Measurements from ENCODE around the gene CTNND2. TPM values are rescaled to one million over a fixed set of nuclear protein-coding genes. Genes with fewer than 3 reads are reported as not detected.

The CTNND2 gene
- total RNA-seq, 2 experiments from 2014 or later: not detected

DNA sequence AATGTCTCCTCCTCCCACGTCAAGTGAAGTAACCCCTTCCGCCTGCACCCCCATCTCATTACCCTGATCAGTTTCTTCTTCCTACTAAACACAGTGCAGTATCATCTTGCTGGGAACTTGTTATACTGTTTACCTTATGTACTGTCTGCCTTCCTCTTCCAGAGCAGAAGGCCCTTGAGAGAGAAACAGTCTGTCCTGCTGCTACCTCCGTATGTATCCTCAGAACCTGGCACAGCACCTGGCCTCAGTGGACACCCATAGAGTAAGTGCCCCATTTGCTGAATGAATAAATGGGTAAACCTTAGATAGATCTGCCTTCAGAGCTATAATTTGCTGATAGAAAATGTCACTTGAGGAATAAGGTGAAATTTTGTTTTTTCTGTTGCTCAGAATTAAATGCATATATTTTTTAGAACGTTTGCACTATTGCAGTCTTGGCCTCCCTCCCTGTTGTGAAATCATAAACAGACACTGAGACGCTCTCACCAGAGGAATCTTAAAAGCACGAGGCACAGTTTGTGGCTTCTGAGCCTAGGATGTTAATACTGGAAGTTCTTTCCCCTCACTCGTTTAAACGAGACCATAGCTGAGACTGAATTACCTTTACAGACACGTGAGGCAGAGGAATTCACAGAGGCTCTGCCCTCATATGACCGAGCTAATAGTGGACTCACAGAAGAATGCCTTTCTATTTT is 920.1 kb downstream of the CTNND2 start:
- no peak overlapping the region for H3K27ac Mint-ChIP-seq
- CTCF ChIA-PET: no interaction called here

DNA sequence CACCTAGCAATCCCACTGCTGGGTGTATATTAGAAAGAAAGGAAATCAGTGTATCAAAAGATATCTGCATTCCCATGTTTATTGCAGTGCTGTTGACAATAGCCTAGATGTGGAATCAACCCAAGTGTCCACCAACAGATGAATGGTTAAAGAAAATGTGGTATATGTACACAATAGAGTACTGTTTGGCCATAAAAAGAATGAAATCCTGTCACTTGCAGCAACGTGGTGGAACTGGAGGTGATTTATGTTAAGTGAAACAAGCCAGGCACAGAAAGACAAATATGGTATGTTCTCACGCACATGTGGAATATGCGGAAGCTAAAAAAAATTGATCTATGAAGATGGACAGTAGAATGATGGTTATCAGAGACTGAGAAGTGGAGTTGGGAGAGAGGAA is 921.6 kb downstream of the CTNND2 start:
- ChIA-PET POLR2A (no interaction called here), CTCF (no interaction called here)
- Mint-ChIP-seq H3K27ac (no peak overlapping the region), H3K4me1 (no peaks in the 10 kb centered on the region), H3K4me3 (no peak overlapping the region), H3K27me3 (no peaks in the 10 kb centered on the region), H3K9me3 (no peaks in the 10 kb centered on the region), H3K36me3 (ENCODE audit: low read depth) (no peaks in the 10 kb centered on the region)
- DNase-seq: no peak

More for the DNA sequence above, 920.1 kb downstream of the CTNND2 start:
- POLR2A ChIA-PET: no interaction called here
- no peak for DNase-seq
- Mint-ChIP-seq H3K4me1 (peaks cover 7% of the 10 kb centered on the region), H3K9me3 (no peaks in the 10 kb centered on the region), H3K27me3 (no peaks in the 10 kb centered on the region), H3K4me3 (no peak overlapping the region), H3K36me3 (ENCODE audit: low read depth) (no peaks in the 10 kb centered on the region)

DNA sequence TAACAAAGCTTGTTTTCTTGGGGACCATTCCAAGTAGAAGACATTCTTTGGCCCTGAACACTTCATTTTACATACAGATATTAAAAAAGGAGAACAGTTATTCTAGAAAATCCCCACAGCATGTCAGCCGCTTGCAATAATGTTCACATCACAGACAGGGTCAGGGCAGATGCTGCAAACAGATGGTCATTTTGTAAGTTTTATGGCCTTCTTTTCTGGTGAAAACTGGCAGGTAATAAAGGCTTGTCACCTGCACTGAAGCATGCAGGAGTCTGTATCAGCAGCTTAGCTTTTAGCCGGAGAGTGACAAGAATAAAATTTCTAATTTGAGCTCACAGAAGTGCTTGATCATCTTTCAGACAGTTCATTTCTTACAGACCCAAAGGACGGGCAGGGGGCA is 922.3 kb downstream of the CTNND2 start:
- Mint-ChIP-seq H3K9me3 (no peaks in the 10 kb centered on the region), H3K4me3 (no peak overlapping the region), H3K27me3 (no peaks in the 10 kb centered on the region), H3K27ac (no peak overlapping the region), H3K4me1 (no peaks in the 10 kb centered on the region), H3K36me3 (ENCODE audit: low read depth) (no peaks in the 10 kb centered on the region)
- POLR2A ChIA-PET: no interaction called here
- no peak for DNase-seq
- CTCF ChIA-PET: no interaction called here

GRCh38 chr5:10977011-10977410 is 927.2 kb downstream of the CTNND2 start:
- POLR2A ChIA-PET: no interaction called here
- no peak overlapping the region for H3K4me3 Mint-ChIP-seq

GRCh38 chr5:10975945-10976344 is 928.3 kb downstream of the CTNND2 start:
- Mint-ChIP-seq H3K36me3 (ENCODE audit: low read depth) (no peaks in the 10 kb centered on the region), H3K27ac (no peak overlapping the region), H3K9me3 (no peaks in the 10 kb centered on the region), H3K4me1 (no peaks in the 10 kb centered on the region), H3K27me3 (no peaks in the 10 kb centered on the region), H3K4me3 (no peak overlapping the region)
- ChIA-PET POLR2A (no interaction called here), CTCF (interaction anchor here (0.9 to 1.1 kb wide), 2 partner anchors 12 kb away, joined by 3 to 4 read pairs; no protein-coding TSS in a partner anchor)
- DNase-seq: no peak

More at GRCh38 chr5:10977011-10977410, 927.2 kb downstream of the CTNND2 start:
- no peaks in the 10 kb centered on the region for H3K4me1 Mint-ChIP-seq
- H3K27ac Mint-ChIP-seq: no peak overlapping the region
- H3K27me3 Mint-ChIP-seq: no peaks in the 10 kb centered on the region
- no peaks in the 10 kb centered on the region for H3K36me3 Mint-ChIP-seq (ENCODE audit: low read depth)
- CTCF ChIA-PET: interaction anchor here (1.1 kb wide), 1 partner anchor 11 kb away, joined by 4 read pairs; no protein-coding TSS in a partner anchor
- H3K9me3 Mint-ChIP-seq: no peaks in the 10 kb centered on the region
- no peak for DNase-seq

GRCh38 chr5:10974850-10975249 is 929.4 kb downstream of the CTNND2 start:
- Mint-ChIP-seq H3K9me3 (no peaks in the 10 kb centered on the region), H3K4me3 (no peak overlapping the region), H3K27ac (no peak overlapping the region), H3K4me1 (no peaks in the 10 kb centered on the region), H3K36me3 (ENCODE audit: low read depth) (no peaks in the 10 kb centered on the region), H3K27me3 (no peaks in the 10 kb centered on the region)
- CTCF ChIA-PET: interaction anchor here (0.6 kb wide), 1 partner anchor 384 kb away, joined by 3 read pairs; no protein-coding TSS in a partner anchor
- POLR2A ChIA-PET: no interaction called here
- DNase-seq: no peak

DNA sequence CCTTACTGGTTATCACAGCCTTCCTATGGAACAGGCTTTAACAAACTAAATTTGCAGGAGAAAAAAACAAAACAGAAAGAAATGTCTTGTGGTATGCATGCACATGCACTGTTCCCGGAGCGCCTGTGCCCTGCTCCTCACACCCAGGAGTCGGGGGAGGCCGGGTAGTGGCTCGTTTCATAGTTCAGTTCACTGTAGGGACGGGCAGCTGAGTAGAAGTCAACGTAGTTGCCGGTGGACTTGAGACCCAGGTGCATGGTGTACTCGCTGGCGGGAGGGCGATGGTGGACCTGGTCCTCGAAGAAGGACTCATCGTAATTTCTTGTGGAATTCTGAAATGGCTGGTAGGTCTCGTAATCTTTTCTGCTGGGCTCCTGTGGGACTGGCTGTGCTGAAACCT is 930.9 kb downstream of the CTNND2 start:
- ChIA-PET POLR2A (no interaction called here), CTCF (no interaction called here)
- no peaks in the 10 kb centered on the region for H3K36me3 Mint-ChIP-seq (ENCODE audit: low read depth)
- no peaks in the 10 kb centered on the region for H3K27me3 Mint-ChIP-seq
- no peak for DNase-seq
- no peak overlapping the region for H3K27ac Mint-ChIP-seq
- no peaks in the 10 kb centered on the region for H3K4me1 Mint-ChIP-seq
- H3K4me3 Mint-ChIP-seq: no peak overlapping the region
- no peaks in the 10 kb centered on the region for H3K9me3 Mint-ChIP-seq

GRCh38 chr5:10969684-10970180 is 934.5 kb downstream of the CTNND2 start:
- CTCF ChIA-PET: no interaction called here

GRCh38 chr5:10964806-10965205 is 939.4 kb downstream of the CTNND2 start:
- H3K9me3 Mint-ChIP-seq: peaks cover 3% of the 10 kb centered on the region
- no peaks in the 10 kb centered on the region for H3K4me1 Mint-ChIP-seq

More at GRCh38 chr5:10969684-10970180, 934.5 kb downstream of the CTNND2 start:
- POLR2A ChIA-PET: no interaction called here
- no peaks in the 10 kb centered on the region for H3K9me3 Mint-ChIP-seq
- no peaks in the 10 kb centered on the region for H3K4me1 Mint-ChIP-seq
- DNase-seq: no peak
- no peaks in the 10 kb centered on the region for H3K36me3 Mint-ChIP-seq (ENCODE audit: low read depth)
- H3K27me3 Mint-ChIP-seq: no peaks in the 10 kb centered on the region
- no peak overlapping the region for H3K27ac Mint-ChIP-seq
- H3K4me3 Mint-ChIP-seq: no peak overlapping the region

DNA sequence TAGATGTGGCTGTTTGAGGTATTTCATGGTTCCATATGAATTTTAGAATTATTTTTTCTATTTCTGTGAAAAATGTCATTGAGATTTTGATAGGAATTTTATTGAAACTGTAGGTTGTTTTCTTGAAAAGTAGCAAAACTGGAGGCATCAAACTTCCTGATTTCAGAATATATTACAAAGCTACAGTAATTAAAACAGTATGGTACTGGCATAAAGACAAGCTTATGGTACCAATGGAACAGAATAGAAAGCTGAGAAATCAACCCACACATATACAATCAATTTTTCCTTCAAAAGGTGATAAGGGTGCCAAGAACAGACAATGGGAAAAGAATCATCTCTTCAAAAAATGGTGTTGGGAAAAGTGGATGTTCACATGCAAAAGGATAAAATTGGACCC is 945.5 kb downstream of the CTNND2 start:
- ChIA-PET CTCF (no interaction called here), POLR2A (no interaction called here)
- Mint-ChIP-seq H3K27me3 (no peaks in the 10 kb centered on the region), H3K9me3 (peaks cover 6% of the 10 kb centered on the region), H3K4me1 (no peaks in the 10 kb centered on the region), H3K36me3 (ENCODE audit: low read depth) (no peaks in the 10 kb centered on the region), H3K4me3 (no peak overlapping the region), H3K27ac (no peak overlapping the region)
- no peak for DNase-seq

More at GRCh38 chr5:10964806-10965205, 939.4 kb downstream of the CTNND2 start:
- no peak for DNase-seq
- Mint-ChIP-seq H3K27ac (no peak overlapping the region), H3K27me3 (no peaks in the 10 kb centered on the region), H3K36me3 (ENCODE audit: low read depth) (no peaks in the 10 kb centered on the region), H3K4me3 (no peak overlapping the region)
- POLR2A ChIA-PET: no interaction called here
- CTCF ChIA-PET: no interaction called here

DNA sequence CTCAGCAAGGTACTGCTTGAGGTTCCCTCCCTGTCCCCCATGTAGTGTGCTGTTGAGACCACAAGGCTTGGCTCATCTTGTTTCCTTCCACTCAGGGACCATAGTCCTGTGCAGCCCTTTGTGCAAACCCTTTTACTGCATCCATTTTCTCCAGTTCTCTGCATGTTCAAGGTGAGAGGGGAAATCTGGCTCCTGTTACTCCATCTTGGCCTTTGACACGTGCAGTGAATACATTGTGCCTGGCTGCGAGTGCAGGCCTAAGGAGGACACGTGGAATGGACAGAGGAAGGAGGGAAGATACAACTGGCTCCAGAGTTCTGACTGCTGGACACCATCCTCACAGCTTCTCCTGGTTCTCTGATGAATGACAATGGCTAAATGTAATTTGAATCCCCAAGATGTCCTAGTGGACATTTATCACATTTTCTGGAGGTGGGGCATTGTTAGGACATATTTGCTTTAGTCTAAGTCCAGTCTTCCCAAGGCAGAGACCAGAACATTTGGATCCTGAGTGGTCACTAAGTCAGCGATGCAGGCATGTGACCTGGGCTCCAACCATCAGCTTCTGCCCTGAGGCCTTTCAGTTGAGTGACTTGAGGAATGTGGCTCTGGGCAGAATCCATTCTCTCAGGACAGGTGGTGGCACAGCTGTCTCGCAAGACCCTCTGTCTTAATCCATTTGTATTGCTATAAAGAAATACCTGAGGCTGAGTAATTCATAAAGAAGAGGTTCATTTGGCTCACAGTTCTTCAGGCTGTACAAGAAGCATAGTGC is 954.2 kb downstream of the CTNND2 start:
- H3K4me3 Mint-ChIP-seq: no peak overlapping the region
- CTCF ChIA-PET: no interaction called here
- no peaks in the 10 kb centered on the region for H3K27me3 Mint-ChIP-seq
- no peaks in the 10 kb centered on the region for H3K9me3 Mint-ChIP-seq
- DNase-seq: no peak
- no peaks in the 10 kb centered on the region for H3K4me1 Mint-ChIP-seq
- no peaks in the 10 kb centered on the region for H3K36me3 Mint-ChIP-seq (ENCODE audit: low read depth)
- no peak overlapping the region for H3K27ac Mint-ChIP-seq
- POLR2A ChIA-PET: no interaction called here

DNA sequence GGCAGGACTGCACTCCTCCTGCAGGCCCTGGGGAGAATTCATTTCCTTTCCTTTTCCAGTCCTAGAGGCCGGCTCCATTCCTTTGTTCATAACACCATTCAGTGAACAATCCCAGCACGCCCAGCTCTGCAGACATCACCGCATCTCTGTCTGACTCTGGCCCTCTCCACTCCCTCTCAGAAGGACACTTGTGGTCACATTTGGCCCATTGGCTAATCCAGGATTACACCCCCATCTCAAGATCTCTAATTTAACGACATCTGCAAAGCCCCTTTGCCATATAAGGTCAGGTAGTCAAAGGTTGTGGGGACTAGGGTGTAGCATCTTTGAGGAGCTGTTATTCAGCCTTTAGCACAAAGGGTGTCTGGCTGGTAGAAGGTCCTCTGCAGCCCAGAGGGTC is 958.2 kb downstream of the CTNND2 start:
- H3K27me3 Mint-ChIP-seq: no peaks in the 10 kb centered on the region
- no peaks in the 10 kb centered on the region for H3K36me3 Mint-ChIP-seq (ENCODE audit: low read depth)
- DNase-seq: no peak
- no peak overlapping the region for H3K4me3 Mint-ChIP-seq
- no peaks in the 10 kb centered on the region for H3K9me3 Mint-ChIP-seq
- CTCF ChIA-PET: no interaction called here
- H3K27ac Mint-ChIP-seq: no peak overlapping the region
- POLR2A ChIA-PET: no interaction called here
- no peaks in the 10 kb centered on the region for H3K4me1 Mint-ChIP-seq

DNA sequence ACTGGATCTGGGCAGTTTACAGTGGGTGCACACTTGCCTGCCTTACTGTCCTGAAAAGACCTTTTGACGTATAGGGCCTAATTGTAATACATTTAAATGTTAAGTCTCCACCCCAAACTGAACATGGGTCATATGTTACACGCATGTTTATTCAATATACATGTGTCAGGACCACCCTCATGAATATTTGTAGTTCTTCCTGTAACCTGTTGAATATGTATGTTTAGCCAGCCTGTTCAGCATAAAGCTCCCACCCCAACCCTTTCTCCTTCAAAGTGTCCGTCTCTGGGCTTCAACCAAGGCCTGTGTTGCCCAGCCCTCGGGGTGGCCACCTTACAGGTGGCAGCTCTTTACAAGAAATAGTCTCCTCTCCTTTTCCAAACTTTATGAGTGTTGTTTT is 962.3 kb downstream of the CTNND2 start:
- H3K4me1 Mint-ChIP-seq: no peaks in the 10 kb centered on the region
- no peak overlapping the region for H3K4me3 Mint-ChIP-seq
- no peak overlapping the region for H3K27ac Mint-ChIP-seq
- no peak for DNase-seq
- no peaks in the 10 kb centered on the region for H3K27me3 Mint-ChIP-seq
- H3K36me3 Mint-ChIP-seq (ENCODE audit: low read depth): no peaks in the 10 kb centered on the region
- no peaks in the 10 kb centered on the region for H3K9me3 Mint-ChIP-seq
- POLR2A ChIA-PET: no interaction called here
- CTCF ChIA-PET: no interaction called here

All from activated CD4-positive, alpha-beta memory T cell treated with anti-CD3 and anti-CD28 coated beads, Interleukin-2, amount 10 ng/mL, durations not matched to agents 7 days and 5 days (primary cell).